Measurements from ENCODE around the gene WDFY4.

- TF ChIP-seq CTCF (IDR thresholded peaks at IDR 0.05; ENCODE audit: insufficient read depth, low read depth, low read length) (no peak), EZH2 (IDR thresholded peaks at IDR 0.05; ENCODE audit: insufficient read depth, low read length) (no peak)
Observed at GRCh38 chr10:48639632-48640031, 45.0 kb upstream of the WDFY4 start.

Data from astrocyte (in vitro differentiated cells and primary cell).